GM12878 (cell line): Measurements from ENCODE around the gene PAEP. TPM values are rescaled to one million over a fixed set of nuclear protein-coding genes. Genes with fewer than 3 reads are reported as not detected.

Source experiments
- ATAC-seq: fragments of 200-7000 bp; cut with Tn5 transposase; 3 replicates; pipeline ENCODE4 v1.9.1; 2020; ENCODE audit warnings: mild to moderate bottlenecking, moderate library complexity
- BruUV-seq: library from RNA; stranded (reverse); fragments of 400-500 nt; replicated peaks from 2 replicates; lab custom pipeline; 2021; lab: Mats Ljungman, UMichigan
- CTCF ChIA-PET: fragments of 300-600 bp; sonication (Branson Sonifier 250); formaldehyde crosslinking; extraction: SDS; loops from one replicate; lab custom pipeline; 2021; ENCODE audit warnings: inconsistent platforms; lab: Yijun Ruan, JAX
- POLR2A ChIA-PET: fragments of 350-600 bp; formaldehyde crosslinking; extraction: SDS; loops from one replicate; lab custom pipeline; 2021; ENCODE audit warnings: inconsistent platforms; lab: Charles Lee
- RAD21 ChIA-PET: fragments of 300-600 bp; sonication (Branson Sonifier 250); formaldehyde crosslinking; loops from one replicate; lab custom pipeline; 2023; ENCODE audit warnings: antibody characterized with exemption; ENCODE audit not compliant: unreplicated experiment; lab: Charles Lee
- SMC1A ChIA-PET: fragments of 300-600 bp; sonication (Branson Sonifier 250); formaldehyde crosslinking; loops from one replicate; lab custom pipeline; 2023; ENCODE audit not compliant: unreplicated experiment, uncharacterized antibody; lab: Charles Lee
- DNase-seq: peaks from one replicate; pipeline ENCODE4 v3.0.0-alpha.2; 2011; ENCODE audit warnings: low read depth, low spot score
- FAIRE-seq: peaks from 3 replicates; lab custom pipeline; 2011; peaks lifted over from hg19 to GRCh38; lab: Jason Lieb, UNC
- H2AFZ ChIP-seq: 2 replicates; pipeline ENCODE4 v1.6.0; 2011; ENCODE audit warnings: low read depth, low read length, control low read depth; ENCODE audit not compliant: control insufficient read depth
- H3K27ac ChIP-seq: 2 replicates; pipeline ENCODE4 v1.5.1; 2011; ENCODE audit warnings: control low read depth; ENCODE audit not compliant: control insufficient read depth, insufficient read depth
- H3K27me3 ChIP-seq, 2 experiments: replicated peaks in 1 of 2; 2 replicates each; pipeline versions ENCODE4 v1.6.0 to v1.6.1; 2011; ENCODE audit warnings: low read length in 1 of 2; ENCODE audit not compliant: control insufficient read depth in 2 of 2, insufficient read depth in 2 of 2
- H3K36me3 ChIP-seq, 2 experiments: 2 replicates each; pipeline ENCODE4 v1.5.1; 2011; ENCODE audit warnings: low read length in 1 of 2; ENCODE audit not compliant: control insufficient read depth in 2 of 2, insufficient read depth in 2 of 2
- H3K4me1 ChIP-seq: 2 replicates; pipeline ENCODE4 v1.6.1; 2011; ENCODE audit warnings: mild to moderate bottlenecking, low read length, moderate library complexity, mixed read lengths; ENCODE audit not compliant: control insufficient read depth, insufficient read depth
- H3K4me2 ChIP-seq: 2 replicates; pipeline ENCODE4 v1.6.0; 2011; ENCODE audit warnings: control low read depth; ENCODE audit not compliant: control insufficient read depth, insufficient read depth
- H3K4me3 ChIP-seq: fragments of 200-600 bp; sonication (generic); 2 replicates; pipeline ENCODE4 v1.5.1; 2016
- H3K79me2 ChIP-seq: 2 replicates; pipeline ENCODE4 v1.6.0; 2011; ENCODE audit warnings: low read length; ENCODE audit not compliant: control insufficient read depth, insufficient read depth
- H3K9ac ChIP-seq: 2 replicates; pipeline ENCODE4 v1.8.0; 2011; ENCODE audit warnings: low read length, control low read depth, mixed read lengths; ENCODE audit not compliant: control insufficient read depth, insufficient read depth
- H3K9me3 ChIP-seq: replicated peaks from 3 replicates; pipeline ENCODE4 v1.5.1; 2011; ENCODE audit warnings: mild to moderate bottlenecking, low read length; ENCODE audit not compliant: control insufficient read depth, insufficient read depth
- H4K20me1 ChIP-seq: 2 replicates; pipeline ENCODE4 v1.6.0; 2011; ENCODE audit not compliant: control insufficient read depth, insufficient read depth
- ASH2L ChIP-seq: fragments of 300-600, 200-600 bp; sonication (generic); IDR thresholded peaks from 2 replicates; pipeline ENCODE4 v1.6.1; 2017; ENCODE audit warnings: low read depth, mild to moderate bottlenecking, borderline replicate concordance
- CHD2 ChIP-seq: IDR thresholded peaks from 2 replicates; pipeline ENCODE4 v1.6.1; 2011; ENCODE audit warnings: low read depth, low read length, improper control_type of control experiment, borderline replicate concordance
- DPF2 ChIP-seq: fragments of 450-650 bp; IDR thresholded peaks from 2 replicates; pipeline ENCODE4 v1.6.1; 2017; ENCODE audit warnings: mild to moderate bottlenecking
- EZH2 ChIP-seq: IDR thresholded peaks from 2 replicates; pipeline ENCODE4 v1.6.1; 2012; ENCODE audit warnings: low read depth, mild to moderate bottlenecking, control low read depth, inconsistent platforms, low read length, borderline replicate concordance; ENCODE audit not compliant: control insufficient read depth
- HDGF ChIP-seq: fragments of 450-650 bp; IDR thresholded peaks from 2 replicates; pipeline ENCODE4 v1.6.1; 2016; ENCODE audit warnings: antibody characterized with exemption
- MEF2A ChIP-seq: IDR thresholded peaks from 2 replicates; pipeline ENCODE4 v1.6.1; 2011; ENCODE audit warnings: low read depth, mild to moderate bottlenecking, low read length, moderate library complexity; ENCODE audit not compliant: insufficient read depth
- MYB ChIP-seq: fragments of 150-350 bp; IDR thresholded peaks from 2 replicates; pipeline ENCODE4 v1.6.1; 2014; ENCODE audit warnings: mild to moderate bottlenecking, low read depth, low read length, borderline replicate concordance
- MYC ChIP-seq: IDR thresholded peaks from 2 replicates; pipeline ENCODE4 v1.6.1; 2011; ENCODE audit warnings: mild to moderate bottlenecking, low read length, moderate library complexity, inconsistent platforms; ENCODE audit not compliant: insufficient read depth, insufficient replicate concordance, insufficient read length, severe bottlenecking
- NR2C2 ChIP-seq: IDR thresholded peaks from 2 replicates; pipeline ENCODE4 v1.6.1; 2011; ENCODE audit warnings: borderline replicate concordance, low read depth; ENCODE audit not compliant: control insufficient read depth, insufficient read length
- NR2F1 ChIP-seq: fragments of 450-650 bp; conservative IDR thresholded peaks from 2 replicates; pipeline ENCODE4 v1.6.1; 2017; ENCODE audit warnings: mild to moderate bottlenecking
- NRF1 ChIP-seq: conservative IDR thresholded peaks from 2 replicates; pipeline ENCODE4 v1.6.1; 2011; ENCODE audit warnings: mild to moderate bottlenecking, low read depth, low read length, improper control_type of control experiment
- RBBP5 ChIP-seq: fragments of 200-600 bp; sonication (generic); conservative IDR thresholded peaks from 2 replicates; pipeline ENCODE4 v1.6.1; 2016
- SUZ12 ChIP-seq: fragments of 200-600 bp; sonication (generic); IDR thresholded peaks from one replicate; pipeline ENCODE4 v1.6.1; 2018; ENCODE audit warnings: antibody characterized with exemption, mild to moderate bottlenecking; ENCODE audit not compliant: unreplicated experiment
- TARDBP ChIP-seq: IDR thresholded peaks from 2 replicates; pipeline ENCODE4 v1.6.1; 2016; ENCODE audit warnings: borderline replicate concordance
- ZBTB4 ChIP-seq: fragments of 450-650 bp; formaldehyde crosslinking; IDR thresholded peaks from 2 replicates; pipeline ENCODE4 v1.4.0; 2022; ENCODE audit warnings: mild to moderate bottlenecking, moderate library complexity
- ZBTB40 ChIP-seq: fragments of 450-650 bp; IDR thresholded peaks from 2 replicates; pipeline ENCODE4 v1.6.1; 2016; ENCODE audit warnings: mild to moderate bottlenecking, moderate library complexity, borderline replicate concordance
- ZSCAN29 ChIP-seq: fragments of 450-650 bp; IDR thresholded peaks from 2 replicates; pipeline ENCODE4 v1.6.1; 2017; ENCODE audit warnings: mild to moderate bottlenecking, moderate library complexity
- WGBS: methylation state at CpG from one replicate; pipeline ENCODE4 v1.1.6; 2016; ENCODE audit warnings: low lambda C conversion rate; ENCODE audit not compliant: insufficient replicate concordance, insufficient coverage; ENCODE audit errors: missing lambda C conversion rate; 5-methylcytosine and 5-hydroxymethylcytosine counted together
- in situ Hi-C: fragments of 300-500 bp; cut with MboI; formaldehyde crosslinking; loops from 9 replicates; pipeline ENCODE4 v1.14.3; 2018; ENCODE audit warnings: mixed read lengths
- intact Hi-C: fragments of 100-400 bp; cut with micrococcal nuclease; formaldehyde crosslinking; loops from one replicate; pipeline ENCODE4 v1.14.2; 2022; ENCODE audit not compliant: unreplicated experiment
- polyA plus RNA-seq, 11 experiments: library from polyadenylated mRNA; depleted of rRNA in 4 of 11; unstranded in 6 of 11; stranded (reverse) in 5 of 11; fragments of >200 nt; fragmentation: Nextera tagmentation in 4 of 11; fragmentation: Illumina TruSeq in 1 of 11; extraction: Ambion mirVana in 4 of 11; extraction: Trizol in 1 of 11; gene quantifications; 1 replicate in 1 of 11; 2 replicates in 10 of 11; pipeline versions ENCODE4 v1.2.1 to v1.2.3, GENCODE V29; 2011 to 2016; ENCODE audit warnings: inconsistent platforms in 2 of 11, missing spikeins in 2 of 11, low read depth in 1 of 11
- total RNA-seq, 4 experiments: library from RNA; depleted of rRNA in 3 of 4; stranded (reverse); fragments of >200 nt in 3 of 4; fragmentation: Illumina TruSeq in 1 of 4; extraction: Trizol in 1 of 4; gene quantifications; 2 replicates each; pipeline versions ENCODE4 v1.2.1 to v1.2.3, GENCODE V29; 2013 to 2021

Gene PAEP
- total and polyA plus RNA-seq, 10 of the 15 experiments (the other 5 are each of a cell fraction or from before 2014, with no cell fraction given), result not detected

- TF ChIP-seq ZBTB4 (CRISPR knock-in tag), result no peak
- no peak for TF ChIP-seq SUZ12
- no peak for TF ChIP-seq EZH2
- TF ChIP-seq CHD2, result no peak
- no peak for TF ChIP-seq NRF1
Measured at GRCh38 chr9:135551456-135551855, 10.1 kb upstream of the PAEP start (continued).

GRCh38 chr9:135552021-135552697, 9.4 kb upstream of the PAEP start:
- Histone ChIP-seq H3K79me2 (no peaks in the 10 kb centered on the region), H3K4me1 (no peaks in the 10 kb centered on the region), H3K36me3 (no peaks in the 10 kb centered on the region), H3K4me3 (no peak overlapping the region), H4K20me1 (no peaks in the 10 kb centered on the region), H3K27me3 (no peaks in the 10 kb centered on the region), H3K27ac (no peak overlapping the region), H3K9me3 (no peaks in the 10 kb centered on the region), H3K4me2 (no peak overlapping the region), H2AFZ (no peak overlapping the region), H3K9ac (no peak overlapping the region)
- WGBS, result 19% methylated on average over 17 of the region's 18 CpGs
- intact Hi-C loops, result no loop called here
- no TSS peak for BruUV-seq
- FAIRE-seq (no peak), ATAC-seq (no peak), DNase-seq (no peak)
- TF ChIP-seq ZBTB40 (no peak), HDGF (no peak), MYC (no peak), DPF2 (no peak), TARDBP (no peak), RBBP5 (no peak), MEF2A (no peak), ASH2L (no peak), NR2F1 (no peak), MYB (no peak), ZSCAN29 (no peak), NR2C2 (no peak)
- RAD21 ChIA-PET, result no interaction called here
- in situ Hi-C loops, result no loop called here
- CTCF ChIA-PET, result no interaction called here
- POLR2A ChIA-PET, result no interaction called here
- SMC1A ChIA-PET, result no interaction called here
